GM12892 (cell line): Measurements from ENCODE around the gene CDC42BPB.

Experiments used
- POLR2A ChIP-seq: IDR thresholded peaks from 2 replicates; pipeline ENCODE4 v1.6.1; 2011; ENCODE audit warnings: low read depth, low read length, control low read depth
- POLR2AphosphoS5 ChIP-seq: IDR thresholded peaks from 2 replicates; pipeline ENCODE4 v1.6.1; 2011; ENCODE audit warnings: low read depth, low read length, control low read depth
- TAF1 ChIP-seq: IDR thresholded peaks from 2 replicates; pipeline ENCODE4 v1.6.1; 2011; ENCODE audit warnings: low read depth, mild to moderate bottlenecking, control low read depth, low read length, borderline replicate concordance

DNA sequence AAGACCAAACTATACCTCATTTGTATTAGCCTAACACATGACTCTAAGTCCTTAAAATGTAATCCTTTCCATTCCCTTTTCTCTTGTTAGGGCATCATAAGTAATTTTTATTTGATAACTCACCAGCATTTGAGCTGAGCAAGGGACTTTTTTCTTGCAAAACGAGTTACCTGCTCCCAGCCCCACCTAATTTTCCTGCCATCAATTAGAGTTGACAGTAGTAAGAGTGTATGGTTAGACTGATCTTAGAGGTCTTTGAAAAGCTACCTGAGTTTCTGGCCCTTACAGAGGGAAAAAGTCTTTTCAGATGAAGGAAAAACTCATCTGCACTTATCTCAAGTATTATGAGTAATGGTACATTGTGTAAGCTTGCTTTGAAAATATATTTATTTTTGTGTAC, 168.6 kb downstream of the CDC42BPB start:
- TF ChIP-seq POLR2A (no peak), POLR2AphosphoS5 (no peak), TAF1 (no peak)
